ENCODE results near the gene PAM16.

- TF ChIP-seq ZNF629 (tag by site-specific recombination; IDR thresholded peaks at IDR 0.05) (no peak), ZNF416 (tag by site-specific recombination; IDR thresholded peaks at IDR 0.05) (no peak), CTCF (tag by site-specific recombination; IDR thresholded peaks at IDR 0.05) (peak; percentile 68; the same call in 1 of the 2 replicates), ZBTB21 (tag by site-specific recombination; IDR thresholded peaks at IDR 0.05) (no peak), ZNF18 (tag by site-specific recombination; IDR thresholded peaks at IDR 0.05) (no peak), ZNF529 (tag by site-specific recombination; IDR thresholded peaks at IDR 0.05; ENCODE audit: insufficient replicate concordance) (no peak), ZBTB49 (tag by site-specific recombination; IDR thresholded peaks at IDR 0.05; ENCODE audit: low read depth) (no peak), SP2 (tag by site-specific recombination; IDR thresholded peaks at IDR 0.05) (no peak), ZNF501 (tag by site-specific recombination; IDR thresholded peaks at IDR 0.05) (no peak), REPIN1 (tag by site-specific recombination; IDR thresholded peaks at IDR 0.05; ENCODE audit: low read depth) (no peak), YY1 (tag by site-specific recombination; IDR thresholded peaks at IDR 0.05) (no peak), ZNF791 (tag by site-specific recombination; IDR thresholded peaks at IDR 0.05) (no peak), SALL2 (tag by site-specific recombination; IDR thresholded peaks at IDR 0.05; ENCODE audit: borderline replicate concordance) (no peak), ZNF623 (tag by site-specific recombination; IDR thresholded peaks at IDR 0.05) (no peak)
Measured at GRCh38 chr16:4309833-4310266, 41.3 kb downstream of the PAM16 start.
